NCI-H526 (cell line): ENCODE measurements around the gene STAC3.
"Not testable (repeated sequence)": the region's sequence is repeated elsewhere in the genome, so short reads cannot be mapped to it uniquely, and the experiment has no call there.

Source experiments
- DNase-seq, 2 experiments: peaks; one replicate each; lab custom pipeline; 2025; lab: John Stamatoyannopoulos, UW

The STAC3 gene

GRCh38 chr12:57250956-57251355 is at the start of gene STAC3:
STAC3 (minus strand) TSS chr12:57251187; CDS start chr12:57249636, 1,551 bp downstream.
- DNase-seq, result no peak

- DNase-seq, result peak; percentile 4 to 8
Observed at GRCh38 chr12:57299514-57300016, 48.6 kb upstream of the STAC3 start.

- DNase-seq, result no peak
Observed at GRCh38 chr12:57296291-57296690, 45.3 kb upstream of the STAC3 start.

- not testable (repeated sequence) for DNase-seq
Observed at GRCh38 chr12:57282073-57282472, 31.1 kb upstream of the STAC3 start.

GRCh38 chr12:57280211-57281062 is 29.4 kb upstream of the STAC3 start:
- no peak for DNase-seq

- no peak for DNase-seq
Observed at GRCh38 chr12:57278465-57279381, 27.7 kb upstream of the STAC3 start.

GRCh38 chr12:57276935-57277563 is 26.1 kb upstream of the STAC3 start:
- DNase-seq, result peak; percentile 4 to 33

GRCh38 chr12:57276233-57276632 is 25.2 kb upstream of the STAC3 start:
- DNase-seq, result not testable (repeated sequence)

- no peak for DNase-seq
Observed at GRCh38 chr12:57273516-57273915, 22.5 kb upstream of the STAC3 start.

GRCh38 chr12:57272337-57273151 is 21.6 kb upstream of the STAC3 start:
- DNase-seq, result no peak

- no peak for DNase-seq
Observed at GRCh38 chr12:57270966-57271470, 20.0 kb upstream of the STAC3 start.

GRCh38 chr12:57268264-57268663 is 17.3 kb upstream of the STAC3 start:
- DNase-seq, result peak; percentile 14 to 15

- no peak for DNase-seq
Observed at GRCh38 chr12:57266681-57267080, 15.7 kb upstream of the STAC3 start.

GRCh38 chr12:57263096-57263495 is 12.1 kb upstream of the STAC3 start:
- DNase-seq, result no peak

GRCh38 chr12:57262126-57262822 is 11.3 kb upstream of the STAC3 start:
- DNase-seq, result no peak

GRCh38 chr12:57261428-57261865 is 10.5 kb upstream of the STAC3 start:
- DNase-seq, result no peak

- no peak for DNase-seq
Observed at GRCh38 chr12:57260366-57260765, 9.4 kb upstream of the STAC3 start.

GRCh38 chr12:57258977-57259970 is 8.3 kb upstream of the STAC3 start:
- no peak for DNase-seq

- DNase-seq, result no peak
Observed at GRCh38 chr12:57255916-57256315, 4.9 kb upstream of the STAC3 start.
